Esophagus muscularis mucosa (tissue), 4 donors: Measurements from ENCODE around the gene SCN2A. TPM values are rescaled to one million over a fixed set of nuclear protein-coding genes. Genes with fewer than 3 reads are reported as not detected.

ENCODE experiments used
- DNase-seq: peaks from one replicate; pipeline ENCODE4 v3.0.0-alpha.2; 2017; ENCODE audit errors: extremely low spot score
- H3K27ac ChIP-seq, 4 donors: fragments of 200-600 bp; sonication (generic); replicated peaks in 1 of 4; 1 replicate in 3 of 4; 2 replicates in 1 of 4; pipeline ENCODE4 v1.5.1; 2016 to 2019; ENCODE audit warnings: mild to moderate bottlenecking in 1 of 4
- H3K27me3 ChIP-seq, 4 donors: fragments of 200-600 bp; sonication (generic); one replicate each; pipeline versions ENCODE4 v1.5.1 to v1.6.0; 2016 to 2019
- H3K36me3 ChIP-seq, 4 donors: fragments of 200-600 bp; sonication (generic); one replicate each; pipeline ENCODE4 v1.5.1; 2016 to 2019
- H3K4me1 ChIP-seq, 4 donors: fragments of 200-600 bp; sonication (generic); one replicate each; pipeline ENCODE4 v1.5.1; 2016 to 2019
- H3K4me3 ChIP-seq, 4 donors: fragments of 200-600 bp; sonication (generic); 1 replicate in 2 of 4; 2 replicates in 2 of 4; pipeline ENCODE4 v1.5.1; 2016 to 2019; ENCODE audit warnings: mild to moderate bottlenecking in 4 of 4, moderate library complexity in 1 of 4
- H3K9me3 ChIP-seq, 4 donors: fragments of 200-600 bp; sonication (generic); 1 replicate in 3 of 4; 2 replicates in 1 of 4; pipeline ENCODE4 v1.5.1; 2016 to 2019
- EP300 ChIP-seq: sonication (generic); formaldehyde crosslinking; IDR thresholded peaks from one replicate; pipeline ENCODE4 v1.6.1; 2017; ENCODE audit warnings: antibody characterized with exemption
- POLR2A ChIP-seq: fragments of 450-650 bp; IDR thresholded peaks from one replicate; pipeline ENCODE4 v1.6.1; 2017; ENCODE audit warnings: antibody characterized with exemption, moderate library complexity, mild to moderate bottlenecking, low read depth
- POLR2AphosphoS5 ChIP-seq, 2 donors: sonication (generic); formaldehyde crosslinking; IDR thresholded peaks; one replicate each; pipeline ENCODE4 v1.6.1; 2017; ENCODE audit warnings: antibody characterized with exemption in 2 of 2
- WGBS: methylation state at CpG from one replicate; pipeline ENCODE4 v1.1.5; 2018; 5-methylcytosine and 5-hydroxymethylcytosine counted together
- intact Hi-C: fragments of 100-400 bp; cut with DNase I; formaldehyde crosslinking; loops from one replicate; pipeline ENCODE4 v1.15.1; 2023
- total RNA-seq, 4 donors: library from RNA; depleted of rRNA; stranded (reverse); fragments of >200 nt; gene quantifications; one replicate each; pipeline versions ENCODE4 v1.1.0 to v1.2.1, GENCODE V29; 2016
- TF ChIP-seq, protein P1 (sequence below), 3 experiments: fragments of 200-600 bp in 2 of 3; fragments of 450-650 bp in 1 of 3; sonication (generic) in 2 of 3; IDR thresholded peaks; one replicate each; pipeline ENCODE4 v1.5.1; 2017 to 2019; ENCODE audit warnings: antibody characterized with exemption in 3 of 3, mild to moderate bottlenecking in 2 of 3, moderate library complexity in 1 of 3

SCN2A gene
- total RNA-seq, 4 donors from 2014 or later = 0.11 to 0.42 (median 0.15) TPM

GRCh38 chr2:165406173-165406572 lies 167.0 kb downstream of the SCN2A start:
- DNase-seq = no peak
- H3K36me3 ChIP-seq = no peaks in the 10 kb centered on the region
- no peak overlapping the region for H3K27ac ChIP-seq
- H3K9me3 ChIP-seq = no peaks in the 10 kb centered on the region
- intact Hi-C loops = no loop called here
- WGBS = 84% methylated on average over 3 of the region's 3 CpGs
- H3K4me3 ChIP-seq = no peak overlapping the region
- TF ChIP-seq EP300 (no peak), POLR2A (no peak), POLR2AphosphoS5 (IDR thresholded peaks at IDR 0.05) (no peak)
- TF ChIP-seq, protein P1, sequence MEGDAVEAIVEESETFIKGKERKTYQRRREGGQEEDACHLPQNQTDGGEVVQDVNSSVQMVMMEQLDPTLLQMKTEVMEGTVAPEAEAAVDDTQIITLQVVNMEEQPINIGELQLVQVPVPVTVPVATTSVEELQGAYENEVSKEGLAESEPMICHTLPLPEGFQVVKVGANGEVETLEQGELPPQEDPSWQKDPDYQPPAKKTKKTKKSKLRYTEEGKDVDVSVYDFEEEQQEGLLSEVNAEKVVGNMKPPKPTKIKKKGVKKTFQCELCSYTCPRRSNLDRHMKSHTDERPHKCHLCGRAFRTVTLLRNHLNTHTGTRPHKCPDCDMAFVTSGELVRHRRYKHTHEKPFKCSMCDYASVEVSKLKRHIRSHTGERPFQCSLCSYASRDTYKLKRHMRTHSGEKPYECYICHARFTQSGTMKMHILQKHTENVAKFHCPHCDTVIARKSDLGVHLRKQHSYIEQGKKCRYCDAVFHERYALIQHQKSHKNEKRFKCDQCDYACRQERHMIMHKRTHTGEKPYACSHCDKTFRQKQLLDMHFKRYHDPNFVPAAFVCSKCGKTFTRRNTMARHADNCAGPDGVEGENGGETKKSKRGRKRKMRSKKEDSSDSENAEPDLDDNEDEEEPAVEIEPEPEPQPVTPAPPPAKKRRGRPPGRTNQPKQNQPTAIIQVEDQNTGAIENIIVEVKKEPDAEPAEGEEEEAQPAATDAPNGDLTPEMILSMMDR (IDR thresholded peaks at IDR 0.05) = no peak
- H3K4me1 ChIP-seq = peaks cover 0 to 13% (median 4%) of the 10 kb centered on the region in 4 donors
- H3K27me3 ChIP-seq = no peaks in the 10 kb centered on the region

DNA sequence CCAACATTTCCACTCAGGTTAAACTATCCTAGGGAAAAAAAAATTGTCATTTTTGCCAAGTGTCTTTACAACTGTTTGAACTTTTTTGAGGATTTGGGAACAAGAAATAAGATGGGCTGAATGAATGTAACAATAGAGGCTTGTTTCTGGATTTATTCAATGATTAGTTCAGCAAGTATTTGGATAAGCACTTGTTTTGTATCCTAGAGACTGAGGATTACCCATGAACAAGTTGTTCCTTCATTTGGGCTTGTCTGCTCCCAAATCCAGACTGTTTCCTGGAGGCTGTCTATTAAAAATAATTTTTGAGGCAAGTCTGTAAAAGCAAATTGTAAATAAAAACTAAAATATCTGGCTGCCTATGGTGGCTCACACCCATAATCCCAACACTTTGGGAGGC lies 168.3 kb downstream of the SCN2A start:
- TF ChIP-seq POLR2A (no peak), POLR2AphosphoS5 (IDR thresholded peaks at IDR 0.05) (no peak), EP300 (no peak)
- TF ChIP-seq, protein P1 (IDR thresholded peaks at IDR 0.05) = no peak
- intact Hi-C loops = no loop called here
- DNase-seq = no peak
- no peaks in the 10 kb centered on the region for H3K9me3 ChIP-seq
- no peak overlapping the region for H3K27ac ChIP-seq
- H3K4me1 ChIP-seq = peaks cover 0 to 7% (median 2%) of the 10 kb centered on the region in 4 donors
- H3K36me3 ChIP-seq = no peaks in the 10 kb centered on the region
- H3K4me3 ChIP-seq = no peak overlapping the region
- H3K27me3 ChIP-seq = no peaks in the 10 kb centered on the region

GRCh38 chr2:165408186-165408585 lies 169.0 kb downstream of the SCN2A start:
- Histone ChIP-seq H3K4me1 (peaks cover 0 to 7% (median 2%) of the 10 kb centered on the region in 4 donors), H3K36me3 (no peaks in the 10 kb centered on the region), H3K27ac (no peak overlapping the region), H3K4me3 (no peak overlapping the region), H3K9me3 (no peaks in the 10 kb centered on the region), H3K27me3 (no peaks in the 10 kb centered on the region)
- no peak for DNase-seq
- WGBS = 55% methylated on average over 3 of the region's 3 CpGs
- TF ChIP-seq POLR2A (no peak), EP300 (no peak), POLR2AphosphoS5 (IDR thresholded peaks at IDR 0.05) (no peak)
- TF ChIP-seq, protein P1 (IDR thresholded peaks at IDR 0.05) = no peak
- intact Hi-C loops = no loop called here

DNA sequence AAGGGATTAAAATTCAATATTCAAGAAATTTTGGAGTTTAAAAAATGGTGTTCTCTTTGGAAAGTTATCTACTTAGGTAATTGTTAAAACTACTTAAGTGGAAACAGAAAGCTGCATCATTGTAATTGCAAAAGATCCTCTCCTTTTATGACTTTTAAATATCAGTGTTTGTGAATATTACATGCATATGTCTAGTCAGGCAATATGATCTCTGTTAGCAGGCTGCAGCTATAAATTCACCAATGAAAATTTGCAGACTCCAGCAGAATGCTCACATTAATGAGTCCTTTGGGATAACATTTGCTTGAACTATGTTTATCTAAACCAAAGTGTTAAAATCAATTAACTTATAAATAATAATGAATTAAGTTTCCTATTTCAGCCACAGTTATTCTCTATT lies 171.1 kb downstream of the SCN2A start:
- no peaks in the 10 kb centered on the region for H3K27me3 ChIP-seq
- intact Hi-C loops = no loop called here
- H3K4me1 ChIP-seq = peaks cover 0 to 7% (median 2%) of the 10 kb centered on the region in 4 donors
- H3K4me3 ChIP-seq = no peak overlapping the region
- H3K9me3 ChIP-seq = no peaks in the 10 kb centered on the region
- TF ChIP-seq POLR2A = no peak
- TF ChIP-seq EP300 = no peak
- TF ChIP-seq, protein P1 (IDR thresholded peaks at IDR 0.05) = no peak
- TF ChIP-seq POLR2AphosphoS5 (IDR thresholded peaks at IDR 0.05) = no peak
- H3K27ac ChIP-seq = no peak overlapping the region
- no peaks in the 10 kb centered on the region for H3K36me3 ChIP-seq
- no peak for DNase-seq

- Histone ChIP-seq H3K36me3 (no peaks in the 10 kb centered on the region), H3K4me1 (no peaks in the 10 kb centered on the region), H3K27ac (no peak overlapping the region), H3K9me3 (no peaks in the 10 kb centered on the region), H3K27me3 (no peaks in the 10 kb centered on the region), H3K4me3 (no peak overlapping the region)
- DNase-seq = no peak
- intact Hi-C loops = no loop called here
- no peak for TF ChIP-seq EP300
These were observed 175.0 kb downstream of the SCN2A start for GRCh38 chr2:165414187-165414586.
